ENCODE results near the gene RNF39. TPM values are rescaled to one million over a fixed set of nuclear protein-coding genes. Genes with fewer than 3 reads are reported as not detected.

The RNF39 gene
- total RNA-seq, 1 donor from 2014 or later: 18.2 TPM

DNA sequence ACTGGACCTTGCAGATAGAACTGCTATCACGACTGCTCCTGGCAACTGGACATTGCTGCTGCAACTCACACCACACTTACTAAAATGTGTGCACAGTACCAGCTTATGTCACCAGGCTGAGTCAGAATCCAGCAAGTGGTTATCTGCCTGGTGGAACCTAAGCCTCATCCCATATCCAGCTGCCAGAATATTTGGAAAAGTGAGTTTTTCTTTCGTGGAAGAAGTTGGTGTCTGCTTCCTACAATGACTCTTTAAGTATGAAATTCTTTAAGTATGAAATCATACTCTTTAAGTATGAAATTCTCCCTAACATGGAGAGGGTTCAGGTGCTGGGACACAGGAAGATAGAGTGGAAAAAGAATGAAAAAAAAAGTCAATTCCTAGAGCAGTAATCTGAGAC lies 30.9 kb downstream of the RNF39 start:
- no peaks in the 10 kb centered on the region for H3K9me3 ChIP-seq
- H3K36me3 ChIP-seq: no peaks in the 10 kb centered on the region
- no peak for DNase-seq (ENCODE audit: extremely low spot score in 2 of 2)
- intact Hi-C loops (cut with DNase I): no loop called here
- H3K27me3 ChIP-seq: no peaks in the 10 kb centered on the region
- no peak overlapping the region for H3K27ac ChIP-seq
- H3K4me3 ChIP-seq: no peak overlapping the region
- H3K4me1 ChIP-seq: no peaks in the 10 kb centered on the region
- TF ChIP-seq POLR2AphosphoS5 (IDR thresholded peaks at IDR 0.05; ENCODE audit: insufficient read depth in 1 of 2, low read depth in 1 of 2): no peak
- no peak for TF ChIP-seq CTCF (IDR thresholded peaks at IDR 0.05)
- TF ChIP-seq POLR2A (IDR thresholded peaks at IDR 0.05): no peak

- H3K36me3 ChIP-seq: no peaks in the 10 kb centered on the region
- TF ChIP-seq CTCF (IDR thresholded peaks at IDR 0.05) (no peak), POLR2A (IDR thresholded peaks at IDR 0.05) (no peak), POLR2AphosphoS5 (IDR thresholded peaks at IDR 0.05; ENCODE audit: insufficient read depth in 1 of 2, low read depth in 1 of 2) (no peak)
- no peaks in the 10 kb centered on the region for H3K4me1 ChIP-seq
- no peaks in the 10 kb centered on the region for H3K9me3 ChIP-seq
- DNase-seq (ENCODE audit: extremely low spot score in 2 of 2): no peak
- no peak overlapping the region for H3K27ac ChIP-seq
- no peak overlapping the region for H3K4me3 ChIP-seq
- H3K27me3 ChIP-seq: no peaks in the 10 kb centered on the region
- intact Hi-C loops (cut with DNase I): no loop called here
Measured at GRCh38 chr6:30043744-30044143, 31.8 kb downstream of the RNF39 start.

- H3K27me3 ChIP-seq: no peaks in the 10 kb centered on the region
- intact Hi-C loops (cut with DNase I): no loop called here
- no peak for DNase-seq (ENCODE audit: extremely low spot score in 2 of 2)
- no peaks in the 10 kb centered on the region for H3K36me3 ChIP-seq
- no peaks in the 10 kb centered on the region for H3K9me3 ChIP-seq
- no peak overlapping the region for H3K4me3 ChIP-seq
- no peak overlapping the region for H3K27ac ChIP-seq
- no peak for TF ChIP-seq POLR2A (IDR thresholded peaks at IDR 0.05)
- no peak for TF ChIP-seq POLR2AphosphoS5 (IDR thresholded peaks at IDR 0.05; ENCODE audit: insufficient read depth in 1 of 2, low read depth in 1 of 2)
- TF ChIP-seq CTCF (IDR thresholded peaks at IDR 0.05): no peak
- no peaks in the 10 kb centered on the region for H3K4me1 ChIP-seq
Measured at GRCh38 chr6:30042914-30043313, 32.7 kb downstream of the RNF39 start.

- Histone ChIP-seq H3K4me1 (no peaks in the 10 kb centered on the region), H3K9me3 (no peaks in the 10 kb centered on the region), H3K27me3 (no peaks in the 10 kb centered on the region), H3K27ac (no peak overlapping the region), H3K4me3 (no peak overlapping the region), H3K36me3 (no peaks in the 10 kb centered on the region)
- TF ChIP-seq CTCF (IDR thresholded peaks at IDR 0.05) (no peak), POLR2AphosphoS5 (IDR thresholded peaks at IDR 0.05; ENCODE audit: insufficient read depth in 1 of 2, low read depth in 1 of 2) (no peak), POLR2A (IDR thresholded peaks at IDR 0.05) (no peak)
- DNase-seq (ENCODE audit: extremely low spot score in 2 of 2): no peak
- intact Hi-C loops (cut with DNase I): no loop called here
Measured at GRCh38 chr6:30042476-30042875, 33.1 kb downstream of the RNF39 start.

DNA sequence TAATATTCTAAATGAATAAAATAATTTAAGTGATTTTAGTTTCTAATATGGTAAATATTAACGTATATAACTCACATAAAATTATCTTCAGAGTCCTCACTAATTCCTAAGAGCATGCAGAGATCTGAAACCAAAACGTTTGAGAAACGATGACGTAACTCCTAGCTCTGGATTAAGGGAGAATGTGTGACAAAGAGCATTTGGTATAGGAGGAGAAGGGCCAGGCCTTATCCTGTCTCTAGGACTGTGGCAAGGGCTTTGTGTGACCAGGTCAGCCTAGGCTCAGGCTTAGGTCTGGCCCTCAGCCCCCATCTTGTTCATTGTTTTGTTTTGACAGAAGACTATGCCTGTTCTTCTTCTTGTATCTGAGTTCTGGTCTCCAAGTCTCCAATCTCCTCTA lies 33.7 kb downstream of the RNF39 start:
- no peaks in the 10 kb centered on the region for H3K4me1 ChIP-seq
- DNase-seq (ENCODE audit: extremely low spot score in 2 of 2): no peak
- intact Hi-C loops (cut with DNase I): no loop called here
- TF ChIP-seq POLR2AphosphoS5 (IDR thresholded peaks at IDR 0.05; ENCODE audit: insufficient read depth in 1 of 2, low read depth in 1 of 2) (no peak), CTCF (IDR thresholded peaks at IDR 0.05) (no peak)
- H3K27ac ChIP-seq: no peak overlapping the region
- no peak overlapping the region for H3K4me3 ChIP-seq
- no peaks in the 10 kb centered on the region for H3K9me3 ChIP-seq
- no peaks in the 10 kb centered on the region for H3K36me3 ChIP-seq
- no peaks in the 10 kb centered on the region for H3K27me3 ChIP-seq

Measured in vagina (tissue), 2 donors.